ENCODE data around the gene INPP5J.

DNA sequence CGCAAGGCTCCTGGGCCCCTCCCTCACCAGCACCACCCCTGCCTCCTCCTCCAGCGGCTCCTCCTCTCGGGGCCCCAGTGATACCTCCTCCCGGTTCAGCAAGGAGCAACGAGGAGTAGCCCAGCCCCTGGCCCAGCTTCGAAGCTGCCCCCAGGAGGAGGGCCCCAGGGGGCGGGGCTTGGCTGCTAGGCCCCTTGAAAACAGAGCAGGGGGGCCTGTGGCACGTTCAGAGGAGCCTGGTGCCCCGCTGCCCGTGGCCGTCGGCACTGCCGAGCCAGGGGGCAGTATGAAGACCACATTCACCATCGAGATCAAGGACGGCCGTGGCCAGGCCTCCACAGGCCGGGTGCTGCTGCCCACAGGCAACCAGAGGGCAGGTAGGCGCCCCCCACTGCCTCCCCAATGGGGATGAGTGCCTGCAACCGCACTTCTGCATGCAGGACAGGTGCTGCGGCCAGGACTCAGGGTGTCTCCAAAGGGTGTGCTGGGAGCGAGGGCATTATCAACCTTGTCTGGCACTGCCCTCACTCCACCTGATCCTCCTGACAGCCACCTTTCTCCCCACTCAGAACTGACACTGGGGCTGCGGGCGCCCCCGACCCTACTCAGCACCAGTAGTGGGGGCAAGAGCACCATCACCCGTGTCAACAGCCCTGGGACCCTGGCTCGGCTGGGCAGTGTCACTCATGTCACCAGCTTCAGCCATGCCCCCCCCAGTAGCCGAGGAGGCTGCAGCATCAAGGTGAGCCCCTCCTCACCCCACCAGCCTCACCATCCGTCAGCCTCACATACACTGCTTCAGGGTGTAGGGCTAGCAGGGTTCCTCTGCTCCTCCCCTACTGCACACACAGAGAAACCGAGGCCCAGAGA is 31.4 kb upstream of the INPP5J start:
- TF ChIP-seq CTCF (IDR thresholded peaks at IDR 0.05) (no peak), ATF3 (CRISPR knock-in tag; conservative IDR thresholded peaks at IDR 0.05) (no peak), ZBTB21 (CRISPR knock-in tag; IDR thresholded peaks at IDR 0.05; ENCODE audit: borderline replicate concordance) (no peak), CREB1 (CRISPR knock-in tag; IDR thresholded peaks at IDR 0.05) (no peak), NFYB (CRISPR knock-in tag; conservative IDR thresholded peaks at IDR 0.05; ENCODE audit: low read depth) (no peak), MAX (CRISPR knock-in tag; IDR thresholded peaks at IDR 0.05) (no peak), ESRRA (CRISPR knock-in tag; IDR thresholded peaks at IDR 0.05; ENCODE audit: borderline replicate concordance) (no peak)
- TF ChIP-seq, protein P1, sequence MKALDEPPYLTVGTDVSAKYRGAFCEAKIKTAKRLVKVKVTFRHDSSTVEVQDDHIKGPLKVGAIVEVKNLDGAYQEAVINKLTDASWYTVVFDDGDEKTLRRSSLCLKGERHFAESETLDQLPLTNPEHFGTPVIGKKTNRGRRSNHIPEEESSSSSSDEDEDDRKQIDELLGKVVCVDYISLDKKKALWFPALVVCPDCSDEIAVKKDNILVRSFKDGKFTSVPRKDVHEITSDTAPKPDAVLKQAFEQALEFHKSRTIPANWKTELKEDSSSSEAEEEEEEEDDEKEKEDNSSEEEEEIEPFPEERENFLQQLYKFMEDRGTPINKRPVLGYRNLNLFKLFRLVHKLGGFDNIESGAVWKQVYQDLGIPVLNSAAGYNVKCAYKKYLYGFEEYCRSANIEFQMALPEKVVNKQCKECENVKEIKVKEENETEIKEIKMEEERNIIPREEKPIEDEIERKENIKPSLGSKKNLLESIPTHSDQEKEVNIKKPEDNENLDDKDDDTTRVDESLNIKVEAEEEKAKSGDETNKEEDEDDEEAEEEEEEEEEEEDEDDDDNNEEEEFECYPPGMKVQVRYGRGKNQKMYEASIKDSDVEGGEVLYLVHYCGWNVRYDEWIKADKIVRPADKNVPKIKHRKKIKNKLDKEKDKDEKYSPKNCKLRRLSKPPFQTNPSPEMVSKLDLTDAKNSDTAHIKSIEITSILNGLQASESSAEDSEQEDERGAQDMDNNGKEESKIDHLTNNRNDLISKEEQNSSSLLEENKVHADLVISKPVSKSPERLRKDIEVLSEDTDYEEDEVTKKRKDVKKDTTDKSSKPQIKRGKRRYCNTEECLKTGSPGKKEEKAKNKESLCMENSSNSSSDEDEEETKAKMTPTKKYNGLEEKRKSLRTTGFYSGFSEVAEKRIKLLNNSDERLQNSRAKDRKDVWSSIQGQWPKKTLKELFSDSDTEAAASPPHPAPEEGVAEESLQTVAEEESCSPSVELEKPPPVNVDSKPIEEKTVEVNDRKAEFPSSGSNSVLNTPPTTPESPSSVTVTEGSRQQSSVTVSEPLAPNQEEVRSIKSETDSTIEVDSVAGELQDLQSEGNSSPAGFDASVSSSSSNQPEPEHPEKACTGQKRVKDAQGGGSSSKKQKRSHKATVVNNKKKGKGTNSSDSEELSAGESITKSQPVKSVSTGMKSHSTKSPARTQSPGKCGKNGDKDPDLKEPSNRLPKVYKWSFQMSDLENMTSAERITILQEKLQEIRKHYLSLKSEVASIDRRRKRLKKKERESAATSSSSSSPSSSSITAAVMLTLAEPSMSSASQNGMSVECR (CRISPR knock-in tag; IDR thresholded peaks at IDR 0.05; ENCODE audit: borderline replicate concordance) = no peak

All from WTC11 (cell line).